ENCODE data around the gene SS18L1. TPM values are rescaled to one million over a fixed set of nuclear protein-coding genes. Genes with fewer than 3 reads are reported as not detected.
A peak's percentile ranks its signal among the peaks of the same experiment; 100 is the strongest.

Gene SS18L1
- total and polyA plus RNA-seq, 10 of the 15 experiments (the other 5 are each of a cell fraction or from before 2014, with no cell fraction given): 1.8 to 20.0 (median 6.6) TPM

GRCh38 chr20:62182469-62183425 lies 39.2 kb downstream of the SS18L1 start, which contains the start of gene MTG2 (continued):
- TF ChIP-seq SKIL (IDR thresholded peaks at IDR 0.05; ENCODE audit: low read depth, poor library complexity, severe bottlenecking) (no peak), CBX5 (IDR thresholded peaks at IDR 0.05; ENCODE audit: low read depth) (no peak), NR2C1 (IDR thresholded peaks at IDR 0.05) (peak; percentile 94), NFXL1 (IDR thresholded peaks at IDR 0.05; ENCODE audit: borderline replicate concordance) (no peak), ZNF687 (IDR thresholded peaks at IDR 0.05) (peak; percentile 94), NBN (IDR thresholded peaks at IDR 0.05) (peak; percentile 71), SRF (IDR thresholded peaks at IDR 0.05; ENCODE audit: low read depth in 2 of 2, low read length in 2 of 2) (peak; percentile 56 to 85; a peak in 3 of 4 replicates), POLR2A (IDR thresholded peaks at IDR 0.05; ENCODE audit: low read depth, low read length) (peak; percentile 100), ATF7 (IDR thresholded peaks at IDR 0.05; ENCODE audit: low read depth) (no peak), TCF7 (IDR thresholded peaks at IDR 0.05; ENCODE audit: borderline replicate concordance) (no peak), ASH2L (IDR thresholded peaks at IDR 0.05; ENCODE audit: borderline replicate concordance, low read depth) (no peak)
- TF ChIP-seq, protein P1, sequence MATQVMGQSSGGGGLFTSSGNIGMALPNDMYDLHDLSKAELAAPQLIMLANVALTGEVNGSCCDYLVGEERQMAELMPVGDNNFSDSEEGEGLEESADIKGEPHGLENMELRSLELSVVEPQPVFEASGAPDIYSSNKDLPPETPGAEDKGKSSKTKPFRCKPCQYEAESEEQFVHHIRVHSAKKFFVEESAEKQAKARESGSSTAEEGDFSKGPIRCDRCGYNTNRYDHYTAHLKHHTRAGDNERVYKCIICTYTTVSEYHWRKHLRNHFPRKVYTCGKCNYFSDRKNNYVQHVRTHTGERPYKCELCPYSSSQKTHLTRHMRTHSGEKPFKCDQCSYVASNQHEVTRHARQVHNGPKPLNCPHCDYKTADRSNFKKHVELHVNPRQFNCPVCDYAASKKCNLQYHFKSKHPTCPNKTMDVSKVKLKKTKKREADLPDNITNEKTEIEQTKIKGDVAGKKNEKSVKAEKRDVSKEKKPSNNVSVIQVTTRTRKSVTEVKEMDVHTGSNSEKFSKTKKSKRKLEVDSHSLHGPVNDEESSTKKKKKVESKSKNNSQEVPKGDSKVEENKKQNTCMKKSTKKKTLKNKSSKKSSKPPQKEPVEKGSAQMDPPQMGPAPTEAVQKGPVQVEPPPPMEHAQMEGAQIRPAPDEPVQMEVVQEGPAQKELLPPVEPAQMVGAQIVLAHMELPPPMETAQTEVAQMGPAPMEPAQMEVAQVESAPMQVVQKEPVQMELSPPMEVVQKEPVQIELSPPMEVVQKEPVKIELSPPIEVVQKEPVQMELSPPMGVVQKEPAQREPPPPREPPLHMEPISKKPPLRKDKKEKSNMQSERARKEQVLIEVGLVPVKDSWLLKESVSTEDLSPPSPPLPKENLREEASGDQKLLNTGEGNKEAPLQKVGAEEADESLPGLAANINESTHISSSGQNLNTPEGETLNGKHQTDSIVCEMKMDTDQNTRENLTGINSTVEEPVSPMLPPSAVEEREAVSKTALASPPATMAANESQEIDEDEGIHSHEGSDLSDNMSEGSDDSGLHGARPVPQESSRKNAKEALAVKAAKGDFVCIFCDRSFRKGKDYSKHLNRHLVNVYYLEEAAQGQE (IDR thresholded peaks at IDR 0.05; ENCODE audit: low read depth, low read length): no peak
- TF ChIP-seq, protein P2, sequence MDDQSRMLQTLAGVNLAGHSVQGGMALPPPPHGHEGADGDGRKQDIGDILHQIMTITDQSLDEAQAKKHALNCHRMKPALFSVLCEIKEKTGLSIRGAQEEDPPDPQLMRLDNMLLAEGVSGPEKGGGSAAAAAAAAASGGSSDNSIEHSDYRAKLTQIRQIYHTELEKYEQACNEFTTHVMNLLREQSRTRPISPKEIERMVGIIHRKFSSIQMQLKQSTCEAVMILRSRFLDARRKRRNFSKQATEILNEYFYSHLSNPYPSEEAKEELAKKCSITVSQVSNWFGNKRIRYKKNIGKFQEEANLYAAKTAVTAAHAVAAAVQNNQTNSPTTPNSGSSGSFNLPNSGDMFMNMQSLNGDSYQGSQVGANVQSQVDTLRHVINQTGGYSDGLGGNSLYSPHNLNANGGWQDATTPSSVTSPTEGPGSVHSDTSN (IDR thresholded peaks at IDR 0.05; ENCODE audit: insufficient replicate concordance, low read depth, low read length): no peak
